ENCODE measurements around the gene TEAD3.

DNA sequence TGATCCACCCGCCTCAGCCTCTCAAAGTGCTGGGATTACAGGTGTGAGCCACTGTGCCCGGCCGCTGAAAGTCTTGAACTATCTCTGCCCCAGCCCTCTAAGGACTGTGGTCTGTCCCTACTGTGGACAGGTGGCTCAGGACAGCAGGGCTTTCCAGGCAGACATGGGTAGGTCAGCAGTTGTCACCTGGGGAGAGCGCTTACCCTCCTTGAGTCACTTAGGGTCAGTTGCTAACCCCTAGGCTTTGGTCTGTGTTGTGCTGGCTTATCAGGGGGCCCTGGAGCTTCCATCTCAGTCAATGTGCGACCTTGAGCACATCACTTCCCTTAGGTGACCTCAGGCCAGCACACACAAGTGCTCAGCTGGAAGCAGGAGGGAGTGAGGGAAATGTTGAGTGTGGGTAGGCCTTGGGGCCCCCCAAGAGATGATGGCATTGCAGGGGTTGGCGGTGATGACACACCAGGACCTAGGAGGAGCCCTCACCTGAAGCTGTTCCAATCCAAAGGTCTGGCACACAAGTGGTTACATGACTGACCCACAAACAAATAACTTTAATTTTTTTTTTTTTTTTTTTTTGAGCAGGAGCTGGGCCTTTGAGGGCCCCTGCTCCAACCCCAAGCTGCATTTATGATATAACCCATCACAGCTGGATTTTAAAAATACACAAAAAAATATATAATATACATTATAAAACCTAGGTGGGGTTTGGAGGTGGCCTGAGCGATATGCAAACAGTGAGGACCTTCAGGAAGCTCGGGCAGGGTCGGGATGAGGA, 23.6 kb downstream of the TEAD3 start:
- TF ChIP-seq, protein P1, sequence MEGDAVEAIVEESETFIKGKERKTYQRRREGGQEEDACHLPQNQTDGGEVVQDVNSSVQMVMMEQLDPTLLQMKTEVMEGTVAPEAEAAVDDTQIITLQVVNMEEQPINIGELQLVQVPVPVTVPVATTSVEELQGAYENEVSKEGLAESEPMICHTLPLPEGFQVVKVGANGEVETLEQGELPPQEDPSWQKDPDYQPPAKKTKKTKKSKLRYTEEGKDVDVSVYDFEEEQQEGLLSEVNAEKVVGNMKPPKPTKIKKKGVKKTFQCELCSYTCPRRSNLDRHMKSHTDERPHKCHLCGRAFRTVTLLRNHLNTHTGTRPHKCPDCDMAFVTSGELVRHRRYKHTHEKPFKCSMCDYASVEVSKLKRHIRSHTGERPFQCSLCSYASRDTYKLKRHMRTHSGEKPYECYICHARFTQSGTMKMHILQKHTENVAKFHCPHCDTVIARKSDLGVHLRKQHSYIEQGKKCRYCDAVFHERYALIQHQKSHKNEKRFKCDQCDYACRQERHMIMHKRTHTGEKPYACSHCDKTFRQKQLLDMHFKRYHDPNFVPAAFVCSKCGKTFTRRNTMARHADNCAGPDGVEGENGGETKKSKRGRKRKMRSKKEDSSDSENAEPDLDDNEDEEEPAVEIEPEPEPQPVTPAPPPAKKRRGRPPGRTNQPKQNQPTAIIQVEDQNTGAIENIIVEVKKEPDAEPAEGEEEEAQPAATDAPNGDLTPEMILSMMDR (IDR thresholded peaks at IDR 0.05 in 4 of 5, conservative IDR thresholded peaks at IDR 0.05 in 1 of 5): no peak
- no peak for TF ChIP-seq POLR2A (IDR thresholded peaks at IDR 0.05)

Measured in gastrocnemius medialis (tissue), 4 donors.